ENCODE results near the gene SH2B3.

- TF ChIP-seq EZH2 (IDR thresholded peaks at IDR 0.05; ENCODE audit: insufficient read depth, poor library complexity, severe bottlenecking) (no peak), EZH2phosphoT487 (IDR thresholded peaks at IDR 0.05; ENCODE audit: insufficient read depth, low read depth) (no peak)
These were observed 3.7 kb downstream of the SH2B3 start for GRCh38 chr12:111409403-111409779.

All from GM23248 (cell line).